Panc1 (cell line): ENCODE measurements around the gene TLR1.
"Not testable (repeated sequence)": the region's sequence is repeated elsewhere in the genome, so short reads cannot be mapped to it uniquely, and the experiment has no call there.

Experiments
- POLR2AphosphoS5 ChIP-seq: IDR thresholded peaks from 2 replicates; pipeline ENCODE4 v1.6.1; 2012; ENCODE audit warnings: mild to moderate bottlenecking, low read depth, low read length, moderate library complexity
- SIN3A ChIP-seq: IDR thresholded peaks from 2 replicates; pipeline ENCODE4 v1.6.1; 2012; ENCODE audit warnings: low read depth, mild to moderate bottlenecking, low read length, moderate library complexity, borderline replicate concordance; ENCODE audit not compliant: insufficient read depth
- TCF7L2 ChIP-seq: IDR thresholded peaks from 2 replicates; pipeline ENCODE4 v1.6.1; 2011; ENCODE audit warnings: mild to moderate bottlenecking, low read depth, low read length, inconsistent platforms
- TF ChIP-seq, protein P1 (sequence below): fragments of 450-650 bp; IDR thresholded peaks from 2 replicates; pipeline ENCODE4 v1.5.1; 2017; ENCODE audit warnings: mild to moderate bottlenecking
- TF ChIP-seq, protein P2 (sequence below), 2 experiments: IDR thresholded peaks; 2 replicates each; pipeline ENCODE4 v1.6.1; 2011 to 2012; ENCODE audit warnings: low read depth in 2 of 2, control low read depth in 1 of 2, low read length in 1 of 2, mild to moderate bottlenecking in 1 of 2, moderate library complexity in 1 of 2; ENCODE audit not compliant: insufficient read depth in 1 of 2

- TF ChIP-seq, protein P1, sequence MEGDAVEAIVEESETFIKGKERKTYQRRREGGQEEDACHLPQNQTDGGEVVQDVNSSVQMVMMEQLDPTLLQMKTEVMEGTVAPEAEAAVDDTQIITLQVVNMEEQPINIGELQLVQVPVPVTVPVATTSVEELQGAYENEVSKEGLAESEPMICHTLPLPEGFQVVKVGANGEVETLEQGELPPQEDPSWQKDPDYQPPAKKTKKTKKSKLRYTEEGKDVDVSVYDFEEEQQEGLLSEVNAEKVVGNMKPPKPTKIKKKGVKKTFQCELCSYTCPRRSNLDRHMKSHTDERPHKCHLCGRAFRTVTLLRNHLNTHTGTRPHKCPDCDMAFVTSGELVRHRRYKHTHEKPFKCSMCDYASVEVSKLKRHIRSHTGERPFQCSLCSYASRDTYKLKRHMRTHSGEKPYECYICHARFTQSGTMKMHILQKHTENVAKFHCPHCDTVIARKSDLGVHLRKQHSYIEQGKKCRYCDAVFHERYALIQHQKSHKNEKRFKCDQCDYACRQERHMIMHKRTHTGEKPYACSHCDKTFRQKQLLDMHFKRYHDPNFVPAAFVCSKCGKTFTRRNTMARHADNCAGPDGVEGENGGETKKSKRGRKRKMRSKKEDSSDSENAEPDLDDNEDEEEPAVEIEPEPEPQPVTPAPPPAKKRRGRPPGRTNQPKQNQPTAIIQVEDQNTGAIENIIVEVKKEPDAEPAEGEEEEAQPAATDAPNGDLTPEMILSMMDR: not testable (repeated sequence)
- not testable (repeated sequence) for TF ChIP-seq TCF7L2, POLR2AphosphoS5, SIN3A
- TF ChIP-seq, protein P2, sequence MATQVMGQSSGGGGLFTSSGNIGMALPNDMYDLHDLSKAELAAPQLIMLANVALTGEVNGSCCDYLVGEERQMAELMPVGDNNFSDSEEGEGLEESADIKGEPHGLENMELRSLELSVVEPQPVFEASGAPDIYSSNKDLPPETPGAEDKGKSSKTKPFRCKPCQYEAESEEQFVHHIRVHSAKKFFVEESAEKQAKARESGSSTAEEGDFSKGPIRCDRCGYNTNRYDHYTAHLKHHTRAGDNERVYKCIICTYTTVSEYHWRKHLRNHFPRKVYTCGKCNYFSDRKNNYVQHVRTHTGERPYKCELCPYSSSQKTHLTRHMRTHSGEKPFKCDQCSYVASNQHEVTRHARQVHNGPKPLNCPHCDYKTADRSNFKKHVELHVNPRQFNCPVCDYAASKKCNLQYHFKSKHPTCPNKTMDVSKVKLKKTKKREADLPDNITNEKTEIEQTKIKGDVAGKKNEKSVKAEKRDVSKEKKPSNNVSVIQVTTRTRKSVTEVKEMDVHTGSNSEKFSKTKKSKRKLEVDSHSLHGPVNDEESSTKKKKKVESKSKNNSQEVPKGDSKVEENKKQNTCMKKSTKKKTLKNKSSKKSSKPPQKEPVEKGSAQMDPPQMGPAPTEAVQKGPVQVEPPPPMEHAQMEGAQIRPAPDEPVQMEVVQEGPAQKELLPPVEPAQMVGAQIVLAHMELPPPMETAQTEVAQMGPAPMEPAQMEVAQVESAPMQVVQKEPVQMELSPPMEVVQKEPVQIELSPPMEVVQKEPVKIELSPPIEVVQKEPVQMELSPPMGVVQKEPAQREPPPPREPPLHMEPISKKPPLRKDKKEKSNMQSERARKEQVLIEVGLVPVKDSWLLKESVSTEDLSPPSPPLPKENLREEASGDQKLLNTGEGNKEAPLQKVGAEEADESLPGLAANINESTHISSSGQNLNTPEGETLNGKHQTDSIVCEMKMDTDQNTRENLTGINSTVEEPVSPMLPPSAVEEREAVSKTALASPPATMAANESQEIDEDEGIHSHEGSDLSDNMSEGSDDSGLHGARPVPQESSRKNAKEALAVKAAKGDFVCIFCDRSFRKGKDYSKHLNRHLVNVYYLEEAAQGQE (IDR thresholded peaks at IDR 0.05; ENCODE audit: insufficient read depth in 1 of 2, low read depth in 2 of 2, low read length in 1 of 2): not testable (repeated sequence)
Observed at GRCh38 chr4:38766940-38767339, 37.7 kb downstream of the TLR1 start.
